NCI-H2029 treated with DMSO at 0.1 percent for 48 hours (cell line): ENCODE data around the gene ZNF277.

Experiments
- DNase-seq: peaks from one replicate; lab custom pipeline; 2025; lab: John Stamatoyannopoulos, UW

ZNF277 gene

DNA sequence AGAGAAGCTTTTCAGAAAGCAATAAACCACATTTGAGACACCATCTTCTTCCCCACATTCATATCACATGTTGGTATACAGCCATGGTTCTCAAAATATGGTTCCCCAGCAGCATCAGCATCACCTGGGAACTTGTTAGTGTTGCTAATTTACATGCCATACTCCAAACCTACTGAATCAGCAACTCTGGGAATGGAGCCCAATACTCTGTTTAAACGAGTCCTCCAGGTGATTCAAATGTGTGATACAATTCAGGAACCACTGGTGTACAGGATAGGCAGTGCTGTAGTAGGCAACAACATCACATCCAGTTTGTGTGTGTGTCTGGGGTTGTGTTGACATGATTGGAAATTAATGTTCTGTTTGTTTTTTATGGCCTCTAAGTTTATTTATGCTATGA, 47.7 kb downstream of the ZNF277 start:
- DNase-seq = no peak

DNA sequence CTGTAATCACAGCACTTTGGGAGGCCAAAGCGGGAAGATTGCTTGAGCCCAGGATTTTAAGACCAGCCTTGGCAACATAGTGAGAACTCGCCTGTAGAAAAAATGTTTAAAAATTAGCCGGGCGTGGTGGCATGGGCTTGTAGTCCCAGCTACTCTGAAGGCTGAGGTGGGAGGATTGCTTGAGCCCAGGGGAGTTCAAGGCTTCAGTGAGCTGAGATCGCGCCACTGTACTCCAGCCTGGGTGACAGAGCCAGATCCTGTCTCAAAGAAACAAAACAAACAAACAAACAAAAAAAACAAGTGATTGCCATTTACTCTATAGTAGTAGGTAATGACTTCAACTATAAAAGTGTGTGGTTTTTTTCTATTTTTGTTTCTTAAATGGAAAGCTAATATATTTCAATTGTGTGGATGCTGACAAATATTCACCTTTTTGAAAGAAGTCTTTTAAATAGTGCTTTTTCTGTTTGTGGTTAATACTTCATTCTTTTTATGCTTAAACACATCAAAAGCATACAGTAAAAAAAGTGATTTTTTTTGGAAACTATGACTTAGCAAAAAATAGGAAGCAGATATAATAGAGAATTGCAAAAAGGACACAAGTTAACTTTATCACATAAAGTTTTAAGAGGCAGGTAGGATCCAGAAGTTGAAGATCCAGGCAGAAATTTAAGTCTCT, 48.4 kb downstream of the ZNF277 start:
- peak; percentile 19 for DNase-seq

- no peak for DNase-seq
These were observed 48.9 kb downstream of the ZNF277 start for GRCh38 chr7:112255388-112255720.

DNA sequence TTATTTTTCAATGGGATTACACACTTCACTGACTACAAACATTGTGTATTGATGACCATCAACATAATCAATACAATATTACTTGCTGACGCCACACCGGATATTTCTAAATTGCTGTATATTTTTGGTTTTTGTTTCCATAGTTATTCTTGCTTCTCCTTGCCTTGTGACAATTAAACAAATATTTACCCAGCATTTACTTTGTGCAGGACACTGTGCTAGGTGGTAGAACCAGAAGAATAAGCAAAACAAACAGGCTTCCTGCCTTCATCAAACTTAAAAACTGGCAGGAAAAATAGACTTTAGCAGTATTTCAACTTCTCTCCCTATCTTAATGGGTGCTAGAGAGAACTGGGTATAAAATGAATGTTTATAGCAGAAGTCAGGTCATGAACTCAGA, 50.6 kb downstream of the ZNF277 start:
- DNase-seq = no peak

DNA sequence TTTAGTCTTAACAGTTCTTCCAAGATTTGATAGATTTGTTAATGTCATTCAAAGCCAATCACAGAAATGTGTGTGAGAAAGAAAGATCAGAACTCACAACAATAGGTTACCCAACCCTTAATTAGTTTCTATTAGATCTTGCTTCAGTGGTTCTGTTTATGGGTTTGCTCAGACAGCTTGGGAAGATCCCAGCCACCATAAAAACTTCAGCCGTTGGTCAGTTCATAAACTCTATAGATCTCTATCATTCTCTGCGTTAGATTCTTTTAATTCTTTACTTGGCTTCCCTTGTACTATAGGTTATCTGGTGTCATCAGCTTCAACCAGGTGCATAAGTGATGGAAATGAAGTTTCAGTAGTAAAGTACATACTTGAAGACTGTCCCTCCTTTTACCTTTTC, 54.4 kb downstream of the ZNF277 start:
- no peak for DNase-seq

DNA sequence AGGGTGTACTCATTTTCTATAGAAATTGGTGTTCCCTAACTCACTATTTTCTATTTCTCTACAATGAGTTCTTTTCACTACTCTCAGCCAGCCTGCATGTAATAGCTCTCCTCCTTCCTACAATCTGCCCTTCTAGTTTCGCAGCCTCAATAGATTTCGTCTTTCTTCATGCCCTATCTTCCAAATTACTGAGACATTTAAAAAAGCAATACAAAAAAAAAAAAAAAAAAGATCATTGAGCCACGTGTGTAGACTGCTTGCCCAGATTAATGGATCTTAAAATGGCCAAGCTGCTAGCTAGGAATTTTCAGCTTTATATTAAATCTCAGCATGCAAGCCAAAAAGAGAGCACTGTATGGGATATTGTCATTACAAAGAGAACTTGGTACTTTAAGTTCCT, 55.5 kb downstream of the ZNF277 start:
- DNase-seq = no peak

- DNase-seq = no peak
These were observed 56.5 kb downstream of the ZNF277 start for GRCh38 chr7:112262855-112263487.

GRCh38 chr7:112263519-112263918, 57.0 kb downstream of the ZNF277 start:
- DNase-seq = no peak

DNA sequence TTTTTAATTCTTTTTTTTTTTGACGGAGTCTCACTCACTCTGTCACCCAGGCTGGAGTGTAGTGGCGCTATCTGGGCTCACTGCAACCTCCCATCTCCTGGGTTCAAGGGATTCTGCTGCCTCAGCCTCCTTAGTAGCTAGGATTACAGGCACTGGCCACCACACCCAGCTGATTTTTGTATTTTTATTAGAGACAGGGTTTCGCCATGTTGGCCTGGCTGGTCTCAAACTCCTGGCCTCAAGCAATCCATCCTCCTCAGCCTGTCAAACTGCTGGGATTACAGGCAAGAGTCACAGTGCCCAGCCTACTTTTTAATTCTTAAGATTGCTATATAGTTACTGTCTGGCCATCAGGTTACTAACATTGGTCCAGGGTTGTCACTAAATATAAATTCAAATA, 59.6 kb downstream of the ZNF277 start:
- DNase-seq = no peak

- DNase-seq = no peak
These were observed 60.2 kb downstream of the ZNF277 start for GRCh38 chr7:112266595-112267270.

DNA sequence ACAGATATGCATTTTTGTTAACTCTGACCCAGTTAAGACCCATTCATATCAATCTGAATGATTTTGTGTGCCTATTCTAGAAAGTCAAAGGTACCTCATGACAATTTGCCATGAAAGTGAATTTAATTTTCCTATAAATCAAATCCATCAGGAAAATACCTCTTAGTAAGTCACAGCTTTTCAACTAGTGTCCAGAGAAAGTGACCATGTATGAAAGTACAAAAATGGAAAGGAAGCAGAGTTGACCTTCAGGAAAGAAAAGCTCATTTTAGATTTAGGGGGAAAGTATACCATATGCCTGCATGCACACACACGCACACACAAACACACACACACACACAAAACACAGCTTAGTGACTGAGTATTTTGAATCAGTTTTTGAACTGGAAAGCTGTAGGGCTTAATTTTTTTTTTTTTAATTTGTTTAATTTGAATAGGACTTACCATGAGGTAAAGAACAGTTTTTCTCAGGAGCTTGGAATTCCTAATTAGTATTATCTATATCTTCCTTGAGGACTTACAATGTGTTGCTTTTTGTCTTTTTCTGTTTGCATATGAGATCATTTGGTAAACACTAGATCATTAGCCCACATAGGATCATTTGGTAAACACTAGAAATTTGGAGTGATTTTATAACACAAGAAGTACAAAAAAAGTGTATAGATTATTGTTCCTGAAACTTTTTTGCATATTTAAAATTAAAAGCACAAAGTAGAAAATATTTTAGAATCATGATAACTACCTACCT, 61.6 kb downstream of the ZNF277 start:
- DNase-seq = peak; percentile 58

DNA sequence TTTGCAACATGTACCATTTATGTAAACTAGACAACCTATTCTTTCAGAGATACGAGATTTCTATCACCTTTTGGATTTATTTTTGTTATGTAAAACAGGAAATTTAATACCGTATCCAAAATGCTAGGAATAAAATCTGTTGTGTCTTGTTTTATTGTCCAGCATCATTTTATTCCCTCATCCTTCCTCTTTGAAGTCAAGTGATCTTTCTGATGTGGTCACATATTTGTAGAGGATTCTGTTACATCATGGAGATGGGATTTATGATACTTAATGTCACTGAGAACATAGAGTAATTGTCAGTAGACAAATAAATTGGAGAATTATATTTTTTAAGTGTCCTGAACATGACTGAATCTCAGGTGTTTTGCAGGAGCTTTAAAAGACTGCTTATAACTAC, 64.7 kb downstream of the ZNF277 start:
- peak; percentile 86 for DNase-seq

DNA sequence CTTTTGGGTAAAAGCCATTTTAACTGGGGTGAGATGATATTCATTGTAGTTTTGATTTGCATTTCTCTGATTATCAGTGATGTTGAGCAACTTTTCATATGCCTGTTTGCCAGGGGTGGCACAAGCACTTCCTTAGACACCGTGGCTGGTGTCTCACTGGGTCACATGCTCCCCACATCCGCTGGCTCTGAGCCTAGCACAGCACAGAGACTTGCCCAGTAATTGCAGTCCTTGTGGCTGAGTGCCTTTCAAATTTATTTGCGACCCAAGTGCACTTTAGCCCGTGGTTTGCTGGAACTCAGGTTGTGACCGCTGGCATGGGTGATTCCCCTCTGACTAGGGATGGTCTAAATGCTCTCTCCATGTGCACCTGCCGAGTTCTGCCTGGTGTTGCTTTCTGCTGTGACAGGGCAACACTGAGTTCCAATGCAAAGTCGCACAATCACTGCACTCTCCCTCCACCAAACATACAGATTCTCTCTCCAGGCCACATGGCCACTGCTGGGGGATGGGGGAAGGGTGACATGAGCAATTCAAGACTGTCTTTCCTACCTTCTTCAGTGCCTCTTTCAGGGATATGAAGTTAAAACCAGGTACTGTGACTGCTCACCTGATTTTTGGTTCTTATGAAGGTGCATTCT, 66.5 kb downstream of the ZNF277 start:
- peak; percentile 95 for DNase-seq

DNA sequence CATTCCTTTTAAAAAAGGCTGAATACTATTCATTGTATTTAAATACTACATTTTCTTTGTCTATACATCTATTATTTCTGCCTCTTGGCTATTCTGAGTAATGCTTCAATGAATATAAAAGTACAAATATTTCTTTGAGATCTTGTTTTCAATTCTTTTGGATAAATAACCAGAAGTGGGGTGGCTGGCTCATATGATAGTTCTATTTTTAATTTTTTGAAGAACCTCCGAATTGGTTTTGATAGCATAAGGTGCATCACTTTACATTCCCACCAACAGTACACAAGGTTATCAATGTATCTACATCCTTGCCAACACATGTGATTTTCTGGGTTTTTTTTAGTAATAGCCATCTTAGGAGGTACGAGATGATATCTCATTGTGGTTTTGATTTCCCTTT, 72.5 kb downstream of the ZNF277 start:
- no peak for DNase-seq

- DNase-seq = no peak
These were observed 73.8 kb downstream of the ZNF277 start for GRCh38 chr7:112280267-112280666.

GRCh38 chr7:112282476-112283188, 76.1 kb downstream of the ZNF277 start:
- no peak for DNase-seq

- no peak for DNase-seq
These were observed 77.0 kb downstream of the ZNF277 start for GRCh38 chr7:112283382-112283910.

DNA sequence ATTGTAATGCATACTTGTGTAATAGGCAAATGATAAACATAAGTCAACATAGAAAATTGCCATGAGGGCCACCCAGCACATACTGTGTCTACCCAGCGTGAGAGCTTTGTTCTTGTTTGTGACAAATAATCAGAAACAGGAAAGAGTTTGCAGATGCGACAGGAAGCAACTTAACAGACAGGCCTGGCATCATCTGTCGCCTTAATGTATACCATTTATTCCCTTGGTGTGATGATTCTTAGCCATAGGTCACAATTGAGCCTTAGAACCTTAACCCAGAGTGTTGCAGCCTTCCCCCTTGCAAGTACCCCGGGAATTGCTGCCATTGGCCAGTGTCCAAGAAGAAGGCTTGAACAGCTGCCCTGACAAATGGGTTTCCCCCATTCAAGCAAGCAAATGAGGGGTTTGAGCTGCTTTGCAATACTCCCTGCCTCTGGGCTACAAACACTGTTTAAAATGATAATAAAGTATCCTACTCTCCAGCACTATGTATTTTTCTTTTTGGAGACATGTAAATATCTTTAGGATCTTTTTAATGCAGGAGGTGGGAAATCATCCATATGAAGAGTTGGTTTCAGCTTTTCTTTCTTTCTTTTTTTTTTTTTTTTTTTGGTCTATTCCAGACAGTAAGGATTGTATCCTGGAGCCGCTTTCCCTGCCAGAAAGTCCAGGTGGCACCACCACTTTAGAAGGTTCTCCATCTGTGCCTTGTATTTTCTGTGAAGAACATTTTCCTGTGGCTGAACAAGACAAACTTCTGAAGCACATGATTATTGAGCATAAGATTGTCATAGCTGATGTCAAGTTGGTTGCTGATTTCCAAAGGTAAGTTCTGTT, 80.0 kb downstream of the ZNF277 start:
- peak; percentile 42 for DNase-seq

GRCh38 chr7:112288301-112288700, 81.8 kb downstream of the ZNF277 start:
- DNase-seq = no peak

GRCh38 chr7:112290065-112290464, 83.6 kb downstream of the ZNF277 start:
- DNase-seq = no peak

DNA sequence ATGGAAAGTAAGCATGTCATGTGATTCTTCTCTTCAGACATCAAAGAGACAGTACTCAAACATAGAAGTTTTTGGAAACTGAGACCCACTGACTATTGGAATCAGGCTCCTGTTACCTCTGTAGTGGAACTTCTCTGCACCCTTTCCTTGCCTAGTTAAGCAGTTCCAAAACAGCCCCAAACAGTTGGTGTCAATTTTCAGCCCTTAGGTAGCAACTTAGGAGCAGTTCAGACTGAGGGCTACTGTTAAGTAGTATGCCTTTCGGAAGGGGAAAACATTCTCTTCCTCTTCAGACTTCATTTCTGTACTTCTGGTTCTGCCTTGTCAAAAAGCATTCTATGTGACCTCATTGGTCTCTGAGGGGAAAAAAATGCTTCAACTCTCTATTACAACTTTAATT, 85.7 kb downstream of the ZNF277 start:
- DNase-seq = no peak
